HG02973 (cell line): Measurements from ENCODE around the gene GTF2H2.
A peak's percentile ranks its signal among the peaks of the same experiment; 100 is the strongest.
"Not testable (repeated sequence)": the region's sequence is repeated elsewhere in the genome, so short reads cannot be mapped to it uniquely, and the experiment has no call there.

Experiments
- ATAC-seq: cut with Tn5 transposase; IDR thresholded peaks from one replicate; pipeline ENCODE4 v1.9.1; 2021; ENCODE audit warnings: moderate library complexity; ENCODE audit not compliant: unreplicated experiment

Gene GTF2H2

GRCh38 chr5:71067262-71067928 lies at the start of gene GTF2H2:
GTF2H2 (minus strand) TSS chr5:71067676; CDS start chr5:71062763, 4,913 bp downstream.
- peak; percentile 97 for ATAC-seq

DNA sequence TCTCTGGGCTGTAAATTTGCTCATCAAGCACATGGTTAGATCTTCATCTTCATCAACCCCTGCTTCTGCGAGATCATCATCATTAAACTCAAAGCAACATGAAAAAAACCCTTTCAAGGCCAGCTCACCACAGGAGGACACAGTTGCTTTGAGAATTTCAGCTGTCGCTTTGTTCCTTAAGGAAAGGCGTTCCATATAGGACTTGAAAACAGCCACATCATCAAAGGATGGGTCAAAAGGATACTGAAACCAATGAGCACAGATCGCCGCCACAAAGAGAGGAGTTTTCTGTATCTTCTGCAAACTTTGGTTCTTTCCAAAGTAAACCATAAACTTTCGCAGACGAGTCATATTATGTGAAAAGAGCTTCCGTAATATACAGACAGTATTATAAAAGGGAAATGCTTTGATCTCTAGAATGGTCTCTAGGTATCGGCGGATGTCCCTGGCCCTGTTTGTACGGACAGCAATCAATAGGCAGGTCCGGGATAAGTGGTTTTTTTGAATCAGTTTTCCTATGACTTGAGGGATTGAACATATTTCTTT lies 42.3 kb upstream of the GTF2H2 start:
- not testable (repeated sequence) for ATAC-seq

DNA sequence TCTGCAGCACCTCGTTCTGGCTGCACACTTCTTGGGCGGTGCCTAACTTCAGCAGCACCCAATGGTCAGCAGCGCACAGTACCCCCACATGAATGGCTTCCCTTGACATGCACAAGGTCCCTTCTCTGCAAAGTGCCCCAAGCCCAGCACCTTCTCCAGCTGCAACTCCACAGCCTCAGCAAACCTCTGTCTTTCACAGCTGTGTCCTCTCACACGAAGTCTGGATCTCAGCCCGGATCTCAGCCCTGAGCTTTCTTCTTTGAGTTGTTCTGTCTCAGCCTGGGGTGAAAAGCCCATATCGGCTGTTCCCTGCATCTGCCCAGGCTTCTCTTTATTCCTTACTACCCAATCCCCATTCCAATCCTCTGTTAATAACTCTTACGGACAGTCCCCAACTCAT lies 32.5 kb upstream of the GTF2H2 start:
- not testable (repeated sequence) for ATAC-seq

DNA sequence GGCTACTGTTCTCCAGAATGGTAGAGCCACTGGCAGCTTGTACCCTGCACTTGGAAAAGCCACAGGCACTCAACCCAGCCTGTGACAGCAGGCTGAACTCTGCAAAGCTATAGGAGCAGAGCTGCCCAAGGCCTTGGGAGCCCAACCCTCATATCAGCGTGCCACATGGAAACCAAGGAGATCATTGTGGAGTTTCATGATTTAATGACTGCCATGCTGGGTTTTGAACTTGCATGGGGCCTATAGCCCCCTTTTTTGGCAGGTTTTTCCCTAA lies 30.4 kb upstream of the GTF2H2 start:
- ATAC-seq, result not testable (repeated sequence)

- not testable (repeated sequence) for ATAC-seq
Observed at GRCh38 chr5:71097173-71097929, 29.9 kb upstream of the GTF2H2 start.

GRCh38 chr5:71089773-71090172 lies 22.3 kb upstream of the GTF2H2 start:
- not testable (repeated sequence) for ATAC-seq

- ATAC-seq, result not testable (repeated sequence)
Observed at GRCh38 chr5:71088754-71089153, 21.3 kb upstream of the GTF2H2 start.

- ATAC-seq, result not testable (repeated sequence)
Observed at GRCh38 chr5:71086145-71086544, 18.7 kb upstream of the GTF2H2 start.

GRCh38 chr5:71084280-71085063 lies 17.0 kb upstream of the GTF2H2 start:
- not testable (repeated sequence) for ATAC-seq

DNA sequence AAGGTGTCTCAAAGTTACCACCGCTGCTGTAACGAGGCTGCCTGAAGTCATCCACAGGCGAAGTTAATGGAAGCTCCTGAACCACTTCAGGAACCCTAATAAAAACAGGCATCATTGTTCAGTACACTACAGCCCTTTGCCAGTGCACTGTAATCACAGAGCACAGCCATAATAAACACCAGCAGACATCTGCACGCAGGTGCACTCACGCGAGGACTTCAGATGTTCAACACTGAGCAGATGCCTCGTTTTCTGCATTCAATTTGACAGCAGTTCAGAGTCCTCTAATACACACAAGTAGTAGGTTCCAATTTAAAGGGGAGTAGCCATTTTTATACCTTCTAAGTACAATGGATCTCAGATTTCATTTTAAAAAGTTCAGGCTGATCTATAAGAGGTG lies 15.4 kb upstream of the GTF2H2 start:
- ATAC-seq, result not testable (repeated sequence)

GRCh38 chr5:71082340-71082739 lies 14.9 kb upstream of the GTF2H2 start:
- not testable (repeated sequence) for ATAC-seq

DNA sequence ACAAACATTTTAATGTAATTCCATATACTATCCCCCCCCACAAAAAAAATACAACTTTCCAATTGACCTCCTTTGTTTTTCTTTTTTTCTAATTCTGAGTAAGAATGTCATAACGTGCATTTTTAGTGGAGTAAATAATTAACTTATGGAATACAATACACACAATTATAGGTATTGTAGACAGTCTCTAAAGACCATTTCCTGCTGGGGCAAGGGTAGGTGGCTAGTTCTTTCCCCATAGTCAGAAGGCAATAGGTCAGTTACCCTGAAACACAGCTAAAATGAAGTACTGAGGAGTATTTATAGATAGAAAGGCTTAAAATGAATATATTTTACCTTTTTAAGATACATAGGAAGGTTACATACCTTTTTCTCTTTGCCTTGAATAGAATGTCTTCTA lies 6.2 kb downstream of the GTF2H2 start:
- ATAC-seq, result not testable (repeated sequence)

GRCh38 chr5:71059426-71059825 lies 8.1 kb downstream of the GTF2H2 start:
- ATAC-seq, result not testable (repeated sequence)

- not testable (repeated sequence) for ATAC-seq
Observed at GRCh38 chr5:71044808-71045207, 22.7 kb downstream of the GTF2H2 start.

- ATAC-seq, result not testable (repeated sequence)
Observed at GRCh38 chr5:71044128-71044527, 23.3 kb downstream of the GTF2H2 start.

DNA sequence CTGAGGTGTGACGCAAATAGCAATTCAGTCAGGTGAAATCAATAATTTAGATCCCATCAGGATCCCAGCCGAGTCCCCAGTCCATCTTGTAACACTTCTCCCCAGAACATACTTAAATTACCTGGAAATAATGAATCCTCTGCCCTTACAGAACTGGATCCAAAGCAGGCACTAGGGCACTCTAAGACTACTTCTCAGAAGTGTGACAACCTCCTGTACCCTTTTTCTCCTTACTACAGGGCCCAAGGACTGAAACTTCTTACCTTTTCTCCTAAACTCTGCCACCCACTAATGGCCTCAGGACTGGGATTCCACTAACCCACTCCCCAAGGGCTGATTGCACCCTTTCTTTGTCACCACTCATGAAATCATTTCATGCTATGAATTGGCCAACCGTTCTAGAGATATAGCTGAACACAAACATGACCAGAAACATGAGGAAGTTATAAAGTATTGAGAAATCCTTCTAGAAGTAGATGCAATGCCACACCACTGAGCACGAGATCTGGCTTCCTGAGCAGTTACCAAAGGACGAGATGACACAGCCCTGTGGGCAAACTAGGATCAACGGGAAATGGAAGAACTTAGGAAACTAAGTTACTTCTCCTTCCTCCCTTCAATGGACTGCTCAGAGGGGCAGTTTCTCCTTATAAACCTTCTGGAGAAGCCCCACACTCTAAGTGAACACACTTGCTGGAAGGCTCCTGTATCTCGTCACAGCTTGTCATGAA lies 36.3 kb downstream of the GTF2H2 start:
- not testable (repeated sequence) for ATAC-seq

- not testable (repeated sequence) for ATAC-seq
Observed at GRCh38 chr5:71025289-71025953, 42.1 kb downstream of the GTF2H2 start, which contains the start of gene NAIP. NAIP (minus strand) TSS chr5:71025339; CDS start chr5:71012915, 12,424 bp downstream.

- ATAC-seq, result not testable (repeated sequence)
Observed at GRCh38 chr5:71020643-71021042, 46.8 kb downstream of the GTF2H2 start.

DNA sequence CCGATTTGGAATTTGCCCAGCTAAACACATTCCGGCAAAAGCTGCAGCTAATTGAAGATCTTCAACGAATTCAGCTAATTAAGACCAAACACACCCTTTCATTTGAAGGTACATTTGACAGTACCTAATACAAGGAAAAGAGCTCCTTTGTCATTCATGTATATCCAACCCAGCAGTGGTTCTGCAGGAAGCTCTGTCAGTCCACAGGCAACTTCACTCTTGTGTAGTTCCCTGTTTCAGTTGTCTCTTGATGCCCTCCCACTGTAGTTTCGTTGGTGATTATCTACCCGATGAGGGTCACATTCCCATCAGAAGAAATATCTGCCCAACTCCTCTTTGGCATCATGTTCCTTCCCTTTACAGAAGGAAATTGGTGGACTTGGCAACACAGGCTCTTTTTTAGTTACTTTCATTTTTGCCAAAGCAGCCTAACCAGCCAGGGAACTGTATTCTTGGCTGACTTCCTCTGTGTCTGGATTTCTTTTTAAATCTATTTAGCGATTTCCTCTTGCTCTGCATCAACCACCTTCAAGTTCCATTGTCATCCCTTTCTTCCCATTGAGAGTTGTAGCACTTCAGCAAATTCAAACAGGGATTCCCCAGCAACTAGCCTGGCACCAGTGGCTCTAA lies 49.0 kb downstream of the GTF2H2 start:
- not testable (repeated sequence) for ATAC-seq
